Measurements from ENCODE around the gene FOXB1.

Gene FOXB1

GRCh38 chr15:60004009-60004845 is at the start of gene FOXB1:
FOXB1 (plus strand) TSS chr15:60004311; CDS start chr15:60004964, 653 bp downstream.
- no peak for DNase-seq

- DNase-seq: no peak
Measured at GRCh38 chr15:59958288-59958687, 45.8 kb upstream of the FOXB1 start.

GRCh38 chr15:59960318-59960717 is 43.8 kb upstream of the FOXB1 start:
- no peak for DNase-seq

GRCh38 chr15:59963322-59963721 is 40.8 kb upstream of the FOXB1 start:
- DNase-seq: no peak

GRCh38 chr15:59963925-59964324 is 40.2 kb upstream of the FOXB1 start:
- no peak for DNase-seq

GRCh38 chr15:59965741-59966140 is 38.4 kb upstream of the FOXB1 start:
- no peak for DNase-seq

- no peak for DNase-seq
Measured at GRCh38 chr15:59966262-59966661, 37.8 kb upstream of the FOXB1 start.

GRCh38 chr15:59968314-59968713 is 35.8 kb upstream of the FOXB1 start:
- no peak for DNase-seq

GRCh38 chr15:59972241-59972640 is 31.9 kb upstream of the FOXB1 start:
- no peak for DNase-seq

- peak; percentile 73 for DNase-seq
Measured at GRCh38 chr15:59976480-59977271, 27.4 kb upstream of the FOXB1 start.

- DNase-seq: no peak
Measured at GRCh38 chr15:59991834-59992233, 12.3 kb upstream of the FOXB1 start.

GRCh38 chr15:59993041-59993750 is 10.9 kb upstream of the FOXB1 start:
- DNase-seq: no peak

GRCh38 chr15:59993950-59994401 is 10.1 kb upstream of the FOXB1 start:
- no peak for DNase-seq

GRCh38 chr15:59994526-59994887 is 9.6 kb upstream of the FOXB1 start:
- no peak for DNase-seq

- no peak for DNase-seq
Measured at GRCh38 chr15:59994888-59995557, 9.1 kb upstream of the FOXB1 start.

GRCh38 chr15:59995568-59996297 is 8.4 kb upstream of the FOXB1 start:
- no peak for DNase-seq

GRCh38 chr15:59996298-59997041 is 7.6 kb upstream of the FOXB1 start:
- DNase-seq: peak; percentile 54

- peak; percentile 93 for DNase-seq
Measured at GRCh38 chr15:59997070-59997701, 6.9 kb upstream of the FOXB1 start.

GRCh38 chr15:59998305-59998949 is 5.7 kb upstream of the FOXB1 start:
- DNase-seq: no peak

- no peak for DNase-seq
Measured at GRCh38 chr15:59998950-59999611, 5.0 kb upstream of the FOXB1 start.
